ENCODE results near the gene UBE2M.
A peak's percentile ranks its signal among the peaks of the same experiment; 100 is the strongest.

Gene UBE2M

GRCh38 chr19:58515259-58515658, 43.2 kb downstream of the UBE2M start:
- H3K4me3 ChIP-seq (ENCODE audit: control insufficient read depth, low read depth, low read length), result no peak overlapping the region
- no peak for DNase-seq (ENCODE audit: low read depth)
- TF ChIP-seq CTCF (IDR thresholded peaks at IDR 0.05; ENCODE audit: control insufficient read depth, insufficient read depth, low read depth, low read length, missing control alignments), result no peak

GRCh38 chr19:58514564-58515022, 43.8 kb downstream of the UBE2M start:
- peak overlapping the region; percentile 30 for H3K4me3 ChIP-seq (ENCODE audit: control insufficient read depth, low read depth, low read length)
- TF ChIP-seq CTCF (IDR thresholded peaks at IDR 0.05; ENCODE audit: control insufficient read depth, insufficient read depth, low read depth, low read length, missing control alignments), result no peak
- DNase-seq (ENCODE audit: low read depth), result no peak

- peak; percentile 52 for TF ChIP-seq CTCF (IDR thresholded peaks at IDR 0.05; ENCODE audit: control insufficient read depth, insufficient read depth, low read depth, low read length, missing control alignments)
- peak; percentile 20 for DNase-seq (ENCODE audit: low read depth)
- H3K4me3 ChIP-seq (ENCODE audit: control insufficient read depth, low read depth, low read length), result peak overlapping the region; percentile 30
These were observed 44.5 kb downstream of the UBE2M start for GRCh38 chr19:58513694-58514563.

- no peak overlapping the region for H3K4me3 ChIP-seq (ENCODE audit: control insufficient read depth, low read depth, low read length)
- no peak for DNase-seq (ENCODE audit: low read depth)
- TF ChIP-seq CTCF (IDR thresholded peaks at IDR 0.05; ENCODE audit: control insufficient read depth, insufficient read depth, low read depth, low read length, missing control alignments), result no peak
These were observed 45.2 kb downstream of the UBE2M start for GRCh38 chr19:58513213-58513693.

GRCh38 chr19:58511353-58512208, 46.8 kb downstream of the UBE2M start, which contains the start of gene SLC27A5:
TSS of gene SLC27A5 (minus strand) at chr19:58511992. CDS start at chr19:58511955, 37 bp downstream.
- DNase-seq (ENCODE audit: low read depth), result no peak
- no peak within 1 kb of the TSS for H3K4me3 ChIP-seq (ENCODE audit: control insufficient read depth, low read depth, low read length)
- TF ChIP-seq CTCF (IDR thresholded peaks at IDR 0.05; ENCODE audit: control insufficient read depth, insufficient read depth, low read depth, low read length, missing control alignments), result no peak

- no peak for DNase-seq (ENCODE audit: low read depth)
- TF ChIP-seq CTCF (IDR thresholded peaks at IDR 0.05; ENCODE audit: control insufficient read depth, insufficient read depth, low read depth, low read length, missing control alignments), result no peak
- no peak overlapping the region for H3K4me3 ChIP-seq (ENCODE audit: control insufficient read depth, low read depth, low read length)
These were observed 48.1 kb downstream of the UBE2M start for GRCh38 chr19:58510084-58510862.

All from AG09309 (cell line).